Suppressor macrophage (primary cell): ENCODE data around the gene ZCWPW1.
"Not testable (repeated sequence)": the region's sequence is repeated elsewhere in the genome, so short reads cannot be mapped to it uniquely, and the experiment has no call there.

ENCODE experiments used
- DNase-seq, 4 experiments: peaks; one replicate each; pipeline ENCODE4 v3.0.0-alpha.2; 2020 to 2022

ZCWPW1 gene

GRCh38 chr7:100400656-100401055 is 27.8 kb downstream of the ZCWPW1 start:
- no peak for DNase-seq

- DNase-seq, result no peak
These were observed 28.5 kb downstream of the ZCWPW1 start for GRCh38 chr7:100400041-100400440.

GRCh38 chr7:100398239-100398638 is 30.3 kb downstream of the ZCWPW1 start:
- DNase-seq, result no peak

- DNase-seq, result no peak
These were observed 31.0 kb downstream of the ZCWPW1 start for GRCh38 chr7:100397315-100398081.

GRCh38 chr7:100396421-100396982 is 32.0 kb downstream of the ZCWPW1 start:
- DNase-seq, result peak; percentile 68 to 87 (median 80)

- DNase-seq, result no peak
These were observed 34.4 kb downstream of the ZCWPW1 start for GRCh38 chr7:100394077-100394476.

- DNase-seq, result peak in 2 of 4 experiments; percentile 44 to 45
These were observed 35.1 kb downstream of the ZCWPW1 start for GRCh38 chr7:100393233-100393905.

- DNase-seq, result no peak
These were observed 38.1 kb downstream of the ZCWPW1 start for GRCh38 chr7:100390286-100391009.

GRCh38 chr7:100389437-100390088 is 38.9 kb downstream of the ZCWPW1 start:
- no peak for DNase-seq

GRCh38 chr7:100387695-100388094 is 40.8 kb downstream of the ZCWPW1 start:
- peak in 1 of 4 experiments; percentile 54 for DNase-seq

GRCh38 chr7:100386940-100387339 is 41.6 kb downstream of the ZCWPW1 start:
- no peak for DNase-seq

- DNase-seq, result peak; percentile 59 to 82 (median 74)
These were observed 43.7 kb downstream of the ZCWPW1 start for GRCh38 chr7:100384628-100385294.

GRCh38 chr7:100382234-100382853 is 46.2 kb downstream of the ZCWPW1 start:
- DNase-seq, result peak in 3 of 4 experiments; percentile 26 to 48 (median 40)

GRCh38 chr7:100381531-100382233 is 46.8 kb downstream of the ZCWPW1 start:
- not testable (repeated sequence) for DNase-seq

GRCh38 chr7:100380196-100380595 is 48.3 kb downstream of the ZCWPW1 start:
- peak; percentile 65 to 92 (median 78) for DNase-seq

GRCh38 chr7:100378114-100378755 is 50.3 kb downstream of the ZCWPW1 start:
- DNase-seq, result no peak

- peak in 1 of 4 experiments; percentile 52 for DNase-seq
These were observed 52.4 kb downstream of the ZCWPW1 start for GRCh38 chr7:100376066-100376465.

- DNase-seq, result no peak
These were observed 53.9 kb downstream of the ZCWPW1 start for GRCh38 chr7:100374601-100375000.

- peak in 1 of 4 experiments; percentile 42 for DNase-seq
These were observed 54.5 kb downstream of the ZCWPW1 start for GRCh38 chr7:100373870-100374598.
